ENCODE data around the gene NEUROD4.
A peak's percentile ranks its signal among the peaks of the same experiment; 100 is the strongest.

The NEUROD4 gene

GRCh38 chr12:55019784-55020183 is at the start of gene NEUROD4:
Gene NEUROD4, plus strand, starts transcription at chr12:55019974. Its CDS starts 6,466 bp downstream, at chr12:55026440.
- H3K4me3 ChIP-seq (ENCODE audit: control insufficient read depth, low read depth, low read length) = no peak within 1 kb of the TSS
- peak; percentile 16 for DNase-seq (ENCODE audit: low read depth)
- TF ChIP-seq CTCF (IDR thresholded peaks at IDR 0.05; ENCODE audit: control insufficient read depth, insufficient read depth, low read depth, low read length, missing control alignments) = no peak

- TF ChIP-seq CTCF (IDR thresholded peaks at IDR 0.05; ENCODE audit: control insufficient read depth, insufficient read depth, low read depth, low read length, missing control alignments) = no peak
- H3K4me3 ChIP-seq (ENCODE audit: control insufficient read depth, low read depth, low read length) = no peak overlapping the region
- DNase-seq (ENCODE audit: low read depth) = no peak
Measured at GRCh38 chr12:54970741-54971140, 49.0 kb upstream of the NEUROD4 start.

DNA sequence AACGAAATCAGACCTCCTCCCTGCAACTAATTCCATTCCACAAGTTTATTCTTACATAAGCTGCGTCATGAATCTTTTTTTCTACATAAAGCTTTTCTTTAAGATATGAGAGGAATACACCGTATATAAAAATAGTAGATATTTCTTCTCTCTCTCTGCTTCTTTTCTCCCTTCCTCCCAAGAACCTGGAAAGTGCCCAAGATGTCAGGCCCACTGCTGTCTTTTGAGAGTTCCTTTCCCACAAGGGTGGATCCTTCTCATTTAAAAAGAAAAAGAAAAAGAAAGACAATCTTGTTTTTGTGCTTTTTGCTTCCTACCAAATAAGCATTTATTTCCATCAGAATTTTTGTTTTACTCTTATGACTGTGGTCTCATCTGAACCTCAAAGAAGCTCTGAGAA is 46.2 kb upstream of the NEUROD4 start:
- H3K4me3 ChIP-seq (ENCODE audit: control insufficient read depth, low read depth, low read length) = no peak overlapping the region

GRCh38 chr12:54974279-54974678 is 45.5 kb upstream of the NEUROD4 start:
- no peak overlapping the region for H3K4me3 ChIP-seq (ENCODE audit: control insufficient read depth, low read depth, low read length)
- TF ChIP-seq CTCF (IDR thresholded peaks at IDR 0.05; ENCODE audit: control insufficient read depth, insufficient read depth, low read depth, low read length, missing control alignments) = no peak
- no peak for DNase-seq (ENCODE audit: low read depth)

More for the DNA sequence above, 46.2 kb upstream of the NEUROD4 start:
- no peak for TF ChIP-seq CTCF (IDR thresholded peaks at IDR 0.05; ENCODE audit: control insufficient read depth, insufficient read depth, low read depth, low read length, missing control alignments)
- DNase-seq (ENCODE audit: low read depth) = no peak

DNA sequence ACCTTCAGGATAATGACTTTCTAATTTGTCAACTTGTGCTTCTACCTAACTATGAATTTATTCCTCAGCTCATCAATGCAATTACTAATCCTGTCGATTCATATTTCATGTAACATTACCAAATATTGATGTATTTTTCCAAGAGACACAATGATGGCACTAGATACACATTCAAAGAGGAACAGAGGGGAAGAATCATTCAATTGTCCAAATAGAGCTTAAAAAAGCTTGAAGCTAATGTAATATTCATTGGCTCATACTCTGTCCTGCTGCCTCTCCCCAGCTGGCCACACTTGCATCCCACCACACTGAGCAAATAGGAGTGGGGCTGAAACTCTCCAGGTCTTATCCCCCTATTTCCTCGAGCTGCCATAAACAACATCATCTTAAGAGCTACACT is 44.5 kb upstream of the NEUROD4 start:
- DNase-seq (ENCODE audit: low read depth) = no peak
- H3K4me3 ChIP-seq (ENCODE audit: control insufficient read depth, low read depth, low read length) = no peak overlapping the region
- TF ChIP-seq CTCF (IDR thresholded peaks at IDR 0.05; ENCODE audit: control insufficient read depth, insufficient read depth, low read depth, low read length, missing control alignments) = no peak

DNA sequence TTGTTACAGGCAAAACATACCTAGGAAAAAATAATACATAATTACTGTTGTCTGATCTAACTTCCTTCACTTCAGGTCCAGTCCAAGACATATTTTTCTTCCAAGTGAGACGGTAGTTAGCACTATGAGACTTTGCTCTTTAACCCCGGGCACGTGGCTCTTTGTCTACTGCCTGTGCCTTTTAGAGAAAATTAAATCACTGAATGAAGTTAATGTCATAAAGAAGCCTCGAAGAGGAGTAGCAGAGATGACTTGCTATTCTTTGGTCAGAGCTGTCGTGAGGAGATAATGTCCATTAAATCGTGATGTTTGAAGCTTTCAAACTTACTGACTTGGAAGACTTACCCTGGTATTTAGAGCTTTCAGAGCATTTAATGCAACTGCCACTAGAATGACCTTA is 43.9 kb upstream of the NEUROD4 start:
- no peak for TF ChIP-seq CTCF (IDR thresholded peaks at IDR 0.05; ENCODE audit: control insufficient read depth, insufficient read depth, low read depth, low read length, missing control alignments)
- no peak for DNase-seq (ENCODE audit: low read depth)
- no peak overlapping the region for H3K4me3 ChIP-seq (ENCODE audit: control insufficient read depth, low read depth, low read length)

DNA sequence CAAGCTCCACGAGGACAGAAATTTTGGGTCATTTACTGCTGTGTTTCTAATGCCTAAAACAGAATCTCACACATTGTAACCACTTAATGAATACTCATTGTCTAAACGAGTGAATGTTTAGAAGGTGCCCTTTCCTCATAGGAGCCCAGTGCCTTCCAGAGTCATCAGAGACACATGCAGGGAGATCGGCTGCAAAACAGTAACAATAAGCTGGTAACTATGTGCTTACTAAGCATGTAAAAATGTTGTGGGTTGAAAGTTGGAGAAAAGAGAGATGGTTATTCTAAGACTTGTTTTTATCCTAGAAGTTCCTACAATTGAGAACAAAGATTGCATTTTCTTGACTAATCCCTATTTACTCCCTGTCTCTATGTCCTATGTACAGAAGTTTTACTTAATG is 42.6 kb upstream of the NEUROD4 start:
- no peak overlapping the region for H3K4me3 ChIP-seq (ENCODE audit: control insufficient read depth, low read depth, low read length)
- no peak for TF ChIP-seq CTCF (IDR thresholded peaks at IDR 0.05; ENCODE audit: control insufficient read depth, insufficient read depth, low read depth, low read length, missing control alignments)
- DNase-seq (ENCODE audit: low read depth) = peak; percentile 21
